Measurements from ENCODE around the gene CHD2. TPM values are rescaled to one million over a fixed set of nuclear protein-coding genes. Genes with fewer than 3 reads are reported as not detected.

Gene CHD2
- total RNA-seq, 1 donor from 2014 or later: 63.4 TPM

DNA sequence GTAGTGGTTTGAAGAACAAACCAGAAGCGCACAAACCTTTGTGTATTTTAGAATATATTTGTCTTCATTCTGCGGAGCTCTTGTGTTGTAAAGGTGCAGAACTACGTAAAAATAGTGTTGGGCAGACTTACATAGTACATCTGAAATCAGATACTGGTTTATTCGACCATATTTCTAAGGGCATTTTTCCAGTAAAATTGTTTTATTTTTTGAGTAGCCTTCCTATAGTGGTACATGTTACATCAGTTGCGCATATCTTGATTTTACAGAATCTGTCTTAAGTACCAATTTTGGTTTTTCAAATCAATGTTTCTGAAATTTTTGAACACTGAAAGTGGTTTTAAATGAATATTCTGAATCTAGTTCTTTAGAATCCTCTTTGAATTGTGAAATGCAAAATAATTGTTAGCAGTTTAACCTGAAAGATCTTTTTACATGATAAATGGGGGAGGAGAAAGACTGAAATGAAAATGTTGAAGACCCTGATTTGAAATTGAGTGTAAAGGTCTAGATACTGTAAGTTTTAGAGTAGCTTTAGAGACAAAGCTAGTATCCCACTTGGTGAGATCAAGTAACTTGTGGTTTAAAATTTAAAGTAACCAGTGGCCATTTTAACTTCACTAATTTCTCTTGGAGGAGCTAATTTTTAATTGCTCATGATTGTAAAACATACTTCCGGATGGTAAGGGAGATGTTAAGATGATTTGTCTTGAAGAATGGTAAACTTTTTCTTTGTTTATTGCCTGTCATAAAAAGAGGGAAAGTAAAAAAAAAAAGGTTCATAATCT, 15.5 kb upstream of the CHD2 start:
- no peak for DNase-seq (ENCODE audit: extremely low read depth, low read depth, low spot score)

DNA sequence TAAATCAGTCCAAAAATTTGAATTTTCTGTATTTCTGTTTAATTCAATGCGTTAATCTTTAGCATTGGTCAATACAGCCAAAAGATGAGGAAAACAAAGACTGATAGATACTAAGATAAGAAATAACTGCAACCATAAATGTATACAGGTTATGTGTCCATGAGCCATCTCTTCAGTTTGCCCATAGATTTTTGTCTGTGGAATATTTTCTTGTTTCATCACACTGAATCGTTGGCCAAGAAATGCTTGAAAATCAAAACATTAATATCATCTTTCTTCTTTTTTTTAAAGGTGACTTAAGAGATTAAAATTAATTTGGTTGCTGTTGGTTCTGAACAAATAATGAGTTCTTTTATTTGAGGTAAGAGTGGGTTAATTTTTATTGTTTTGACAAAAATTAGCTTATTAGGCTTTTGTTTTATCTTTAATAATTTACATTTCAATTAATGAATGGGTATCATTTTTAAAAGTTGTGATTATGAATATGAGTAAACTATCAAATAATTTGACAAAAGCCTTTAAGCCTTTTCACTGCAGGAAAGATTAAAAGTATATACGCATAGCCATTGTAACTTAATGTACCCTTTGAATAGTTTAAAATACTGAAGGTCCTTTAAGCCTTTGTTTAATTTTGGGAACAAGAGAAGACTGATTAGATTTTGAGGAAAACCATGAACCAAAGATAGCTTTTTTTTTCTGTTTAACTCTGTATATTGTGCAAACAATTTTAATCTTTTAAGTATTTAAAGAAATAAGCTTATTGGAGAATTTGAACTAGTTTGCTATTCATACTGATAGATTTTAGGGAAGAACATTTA, 14.7 kb upstream of the CHD2 start:
- DNase-seq (ENCODE audit: extremely low read depth, low read depth, low spot score): no peak

DNA sequence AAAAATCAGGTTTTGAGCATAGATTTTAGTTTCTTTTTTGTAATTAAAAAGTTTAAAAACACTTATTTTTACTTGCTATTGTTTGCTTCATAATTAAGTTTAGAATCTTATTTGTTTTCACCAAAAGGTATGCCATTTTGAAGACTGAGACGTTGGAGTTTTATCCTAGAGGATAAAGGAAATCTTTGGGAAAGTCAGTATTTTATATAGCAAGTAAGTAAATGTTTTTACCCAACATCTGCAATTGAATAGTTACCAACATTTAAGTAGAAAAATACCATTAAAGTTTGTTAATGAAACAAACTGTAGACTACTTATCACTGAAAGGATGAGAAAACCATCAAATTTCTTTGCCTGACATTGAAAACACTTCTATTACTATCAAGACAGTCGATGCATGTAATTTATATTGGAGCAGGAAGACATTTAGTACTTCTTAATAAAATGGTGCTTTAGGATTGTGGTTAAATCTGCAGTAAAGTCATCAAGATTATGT, 14.0 kb upstream of the CHD2 start:
- no peak for DNase-seq (ENCODE audit: extremely low read depth, low read depth, low spot score)

DNA sequence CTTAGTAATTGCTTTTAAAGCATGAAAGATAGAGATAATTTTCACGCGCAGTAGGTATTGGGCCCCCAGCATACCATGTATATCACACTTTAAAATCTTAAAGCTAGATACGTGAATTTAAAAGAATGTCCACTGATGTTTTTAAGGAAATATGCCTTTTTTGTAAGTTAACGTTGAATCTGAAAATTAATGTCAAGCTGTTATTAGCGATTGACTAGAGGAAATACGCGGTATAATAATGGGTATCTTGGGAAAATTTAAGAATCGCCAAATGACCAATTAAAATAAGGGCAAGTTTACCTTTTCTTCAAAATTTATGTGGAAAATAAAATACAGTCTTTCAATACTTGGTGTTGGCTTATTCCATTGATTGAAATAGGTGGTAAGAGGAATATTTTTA, 13.3 kb upstream of the CHD2 start:
- no peak for DNase-seq (ENCODE audit: extremely low read depth, low read depth, low spot score)

DNA sequence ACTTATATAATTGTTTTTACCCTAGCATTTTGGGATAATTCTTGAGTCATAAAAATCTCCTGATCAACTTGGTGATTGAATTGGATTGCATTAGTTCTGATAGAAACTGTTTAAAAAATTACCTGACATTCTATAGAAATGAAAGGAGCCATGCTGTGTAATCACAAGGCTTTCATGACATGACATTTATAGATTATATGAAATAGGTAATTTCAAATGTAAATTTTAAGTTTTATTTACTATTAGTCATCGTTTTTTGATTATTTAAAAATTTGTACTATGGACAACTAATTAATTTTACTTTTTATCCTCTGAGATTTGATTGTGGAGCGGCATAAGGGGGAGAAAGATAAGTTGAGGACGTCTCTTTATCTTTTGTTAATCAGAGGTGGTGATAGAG, 12.3 kb upstream of the CHD2 start:
- no peak for DNase-seq (ENCODE audit: extremely low read depth, low read depth, low spot score)

DNA sequence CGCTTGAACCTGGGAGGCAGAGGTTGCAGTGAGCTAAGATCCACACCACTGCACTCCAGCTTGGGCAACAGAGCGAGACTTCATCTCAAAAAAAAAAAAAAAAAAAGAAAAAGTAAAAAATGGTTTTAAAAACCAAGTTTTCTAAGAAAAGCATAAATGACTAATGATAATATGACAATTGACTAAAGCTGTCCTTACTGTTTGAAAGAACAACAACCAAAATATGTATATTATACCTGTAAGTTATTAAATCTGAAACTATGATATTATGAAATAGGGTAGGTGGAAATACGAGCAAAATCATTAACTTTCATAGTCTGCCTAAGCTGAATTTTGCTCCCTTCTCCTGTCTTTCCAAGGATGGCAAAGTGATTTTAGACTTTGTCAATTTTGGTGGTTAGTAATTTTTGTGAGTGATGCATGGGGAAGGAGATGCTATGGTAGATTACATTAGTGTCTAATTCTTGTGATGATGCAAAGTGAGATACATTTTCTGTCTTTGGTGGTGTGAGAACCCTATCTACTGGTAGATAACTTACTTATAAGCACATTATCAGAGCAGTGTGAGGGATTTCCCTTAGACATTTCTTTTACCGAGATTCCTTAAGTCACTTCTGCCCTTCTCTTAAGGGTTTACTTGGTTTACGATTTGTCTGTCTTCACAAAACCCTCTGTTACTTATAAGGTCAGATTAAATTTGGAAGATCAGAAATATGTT, 10.6 kb upstream of the CHD2 start:
- DNase-seq (ENCODE audit: extremely low read depth, low read depth, low spot score): no peak

DNA sequence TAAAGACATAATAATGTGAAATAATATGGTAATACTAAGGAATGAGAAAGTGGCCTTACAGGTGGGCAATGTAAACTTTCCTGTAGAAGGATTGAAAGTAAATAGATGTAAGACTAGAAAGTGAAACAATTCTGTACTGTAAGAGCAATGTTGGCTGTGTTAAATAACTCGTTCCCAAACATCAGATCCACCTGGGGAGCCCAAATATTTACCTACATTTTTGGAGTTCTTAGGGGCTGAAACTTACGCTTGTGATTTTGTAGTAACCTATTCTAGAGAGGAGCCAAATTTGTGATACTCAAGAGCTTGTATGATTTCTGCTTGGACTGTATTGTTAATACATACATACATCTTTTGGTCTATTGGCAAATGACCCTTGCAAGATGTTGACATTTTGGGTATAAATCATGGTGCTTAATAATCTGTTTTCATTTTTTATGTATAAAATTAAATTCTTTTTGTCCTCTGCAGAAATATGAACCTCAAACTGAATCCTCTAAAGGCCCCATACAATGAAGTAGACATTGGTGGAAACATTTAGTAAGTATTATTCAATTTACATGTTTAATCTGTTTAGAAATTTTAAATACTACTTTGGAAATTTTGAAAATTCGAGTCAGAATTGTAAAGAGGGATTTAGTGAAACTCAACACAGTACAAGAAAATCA, 8.5 kb upstream of the CHD2 start:
- DNase-seq (ENCODE audit: extremely low read depth, low read depth, low spot score): no peak

DNA sequence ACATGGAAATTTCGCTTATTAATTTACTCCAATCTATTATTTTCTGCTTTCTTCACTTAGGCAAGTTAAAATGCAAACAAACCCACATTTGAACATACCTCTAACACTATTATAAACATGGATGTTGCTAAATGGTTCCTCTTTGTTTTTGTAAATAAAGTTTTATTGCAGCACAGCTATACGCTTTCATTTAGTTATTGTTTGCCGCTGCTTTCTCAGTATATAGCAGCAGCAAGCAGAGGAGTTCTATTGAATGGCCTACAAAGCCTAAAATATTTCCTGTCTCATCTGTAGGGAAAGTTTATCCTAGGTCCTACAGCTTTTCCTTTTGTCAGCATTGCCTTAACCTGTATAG, 7.9 kb upstream of the CHD2 start:
- DNase-seq (ENCODE audit: extremely low read depth, low read depth, low spot score): no peak

DNA sequence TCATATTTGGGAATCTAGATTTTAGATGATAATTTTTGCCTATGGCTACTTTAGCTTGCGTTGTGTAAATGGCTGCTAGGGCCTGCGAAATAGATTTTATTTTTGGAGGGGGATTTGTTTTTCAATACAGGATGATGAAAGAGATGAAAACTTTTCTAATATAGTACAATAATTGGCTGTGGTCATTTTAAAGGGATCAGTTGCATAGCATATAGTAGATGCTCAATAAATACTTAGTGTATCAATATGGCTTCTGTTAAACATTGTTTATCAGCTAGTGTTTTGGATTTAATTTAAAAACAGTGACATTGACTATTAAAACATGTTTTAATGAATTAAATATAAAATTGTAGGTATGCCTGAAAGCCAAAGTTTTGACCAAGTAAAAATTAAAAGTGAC, 6.9 kb upstream of the CHD2 start:
- no peak for DNase-seq (ENCODE audit: extremely low read depth, low read depth, low spot score)

DNA sequence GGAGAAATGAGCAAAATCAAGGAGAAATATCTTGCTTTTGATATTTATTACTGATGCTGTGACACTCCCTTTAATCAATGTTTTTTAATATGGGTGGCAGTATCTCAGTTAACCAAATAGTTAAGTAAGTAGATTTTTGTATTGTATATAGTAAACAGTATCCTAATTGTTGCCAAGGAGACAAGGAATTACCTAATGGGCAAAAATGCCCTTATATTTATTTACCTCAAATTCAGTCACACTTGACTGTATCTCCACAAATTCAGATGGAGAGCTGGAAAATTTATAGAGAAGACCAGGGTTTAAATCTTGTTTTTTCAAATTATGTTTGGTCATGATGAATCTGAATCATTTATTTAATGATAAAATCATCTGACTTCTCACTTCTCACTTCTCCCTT, 3.6 kb upstream of the CHD2 start:
- no peak for DNase-seq (ENCODE audit: extremely low read depth, low read depth, low spot score)

DNA sequence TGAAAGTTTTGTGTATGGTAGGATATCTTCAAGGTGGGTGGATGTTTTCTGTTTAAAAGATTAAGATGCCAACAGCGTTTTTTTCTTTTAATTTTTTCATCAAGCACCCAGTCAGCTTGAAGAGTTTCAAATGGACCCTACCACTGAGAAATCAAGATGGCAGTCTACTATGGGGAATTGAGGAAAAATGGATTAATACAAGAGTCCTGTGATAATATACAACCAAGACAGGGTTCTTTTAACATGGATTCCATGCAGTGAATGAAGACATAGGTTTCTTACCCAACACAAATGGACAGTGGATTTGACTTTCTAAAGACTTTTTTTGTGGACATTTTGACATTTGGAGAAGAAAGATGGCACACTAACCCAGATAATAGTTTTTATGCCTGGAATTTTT, 2.5 kb upstream of the CHD2 start:
- no peak for DNase-seq (ENCODE audit: extremely low read depth, low read depth, low spot score)

DNA sequence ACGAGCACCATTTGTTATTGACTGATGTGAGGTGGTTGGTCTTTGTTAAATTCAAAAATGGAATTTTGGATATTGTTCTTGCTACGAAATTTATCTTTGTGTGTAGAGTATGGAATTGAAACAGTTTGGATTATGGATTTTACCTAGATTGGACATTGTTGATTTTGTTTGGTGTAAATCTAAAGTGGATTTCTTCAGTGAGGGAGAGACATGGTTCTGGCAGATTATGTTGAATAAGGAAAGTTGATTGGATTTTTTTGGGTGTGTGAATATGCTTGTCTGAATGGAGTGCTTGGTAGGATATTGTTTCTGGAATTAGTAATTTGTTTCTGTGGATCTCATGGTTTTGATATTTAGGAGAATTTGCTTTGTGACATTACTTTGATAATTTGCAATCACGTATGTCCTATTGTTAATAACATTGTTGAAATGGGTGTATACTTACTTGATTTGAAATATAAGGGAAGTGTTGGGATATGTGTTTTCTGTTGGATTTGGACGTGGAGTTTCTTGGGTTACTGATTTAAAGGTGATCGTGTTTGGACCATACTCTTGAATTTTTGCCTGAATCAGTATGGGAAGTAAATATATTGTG, 1.0 kb upstream of the CHD2 start:
- DNase-seq (ENCODE audit: extremely low read depth, low read depth, low spot score): no peak

DNA sequence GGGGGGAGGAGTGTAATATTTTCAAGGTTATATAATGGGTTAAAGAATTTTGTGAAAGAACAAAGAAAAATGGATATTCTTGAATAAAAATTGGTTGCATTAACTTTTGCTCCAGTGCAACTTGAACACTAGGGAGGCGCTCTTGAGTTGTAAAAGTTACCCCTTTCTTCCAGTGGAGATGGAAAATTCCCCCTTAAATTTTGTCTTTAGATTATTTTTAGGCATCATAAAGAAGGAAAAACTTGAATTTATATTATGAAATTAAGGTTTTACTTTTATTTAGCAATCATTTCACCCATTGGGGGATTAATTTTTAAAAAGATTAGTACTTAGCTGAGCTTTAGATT, 550 bp upstream of the CHD2 start:
- DNase-seq (ENCODE audit: extremely low read depth, low read depth, low spot score): no peak

DNA sequence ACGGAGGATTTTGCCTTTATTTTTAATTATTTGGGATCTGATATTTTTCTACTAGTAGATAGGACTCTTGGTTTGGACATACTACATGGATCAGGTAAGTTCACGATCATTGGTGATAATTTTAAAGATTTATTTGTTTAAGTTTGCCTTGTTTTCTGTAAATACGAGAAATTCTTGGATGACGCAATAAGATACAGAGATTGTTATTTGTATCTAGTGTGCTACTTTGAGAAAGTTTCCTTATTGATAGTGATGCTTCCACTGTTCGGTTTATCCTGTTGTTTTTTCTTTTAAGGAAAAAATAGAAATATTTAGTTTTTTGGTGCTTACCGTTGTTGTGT, 577 bp downstream of the CHD2 start:
- DNase-seq (ENCODE audit: extremely low read depth, low read depth, low spot score): no peak

DNA sequence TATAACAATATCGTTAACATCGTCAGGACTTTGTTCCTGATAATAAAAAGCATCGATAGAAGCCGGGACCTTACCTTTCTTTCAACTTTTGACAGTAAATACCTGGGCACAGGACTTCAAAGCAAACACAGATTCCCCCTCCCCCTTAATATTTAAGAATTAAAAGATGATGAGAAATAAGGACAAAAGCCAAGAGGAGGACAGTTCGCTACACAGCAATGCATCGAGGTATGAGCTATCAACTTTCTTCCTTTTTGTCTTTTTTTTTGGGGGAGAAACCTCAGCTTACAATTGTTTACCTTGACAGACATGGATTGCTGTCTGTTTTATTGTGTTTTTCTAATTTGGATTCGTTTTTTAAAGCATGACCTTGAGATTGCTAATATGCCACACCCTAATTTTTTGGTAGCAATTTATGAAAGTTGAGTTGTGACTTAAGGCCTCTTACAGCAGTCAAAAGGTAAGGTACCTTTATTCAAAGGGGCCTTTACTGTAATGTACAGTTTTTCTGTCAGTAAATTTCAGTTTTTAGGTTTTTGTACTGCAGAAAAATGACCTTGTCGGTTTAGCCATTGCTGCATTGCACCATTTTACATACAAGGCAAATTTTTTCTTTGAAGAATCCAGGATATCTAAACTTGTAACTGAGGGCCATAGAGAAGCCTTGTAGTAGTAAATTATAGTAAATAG, 1.1 kb downstream of the CHD2 start:
- no peak for DNase-seq (ENCODE audit: extremely low read depth, low read depth, low spot score)

DNA sequence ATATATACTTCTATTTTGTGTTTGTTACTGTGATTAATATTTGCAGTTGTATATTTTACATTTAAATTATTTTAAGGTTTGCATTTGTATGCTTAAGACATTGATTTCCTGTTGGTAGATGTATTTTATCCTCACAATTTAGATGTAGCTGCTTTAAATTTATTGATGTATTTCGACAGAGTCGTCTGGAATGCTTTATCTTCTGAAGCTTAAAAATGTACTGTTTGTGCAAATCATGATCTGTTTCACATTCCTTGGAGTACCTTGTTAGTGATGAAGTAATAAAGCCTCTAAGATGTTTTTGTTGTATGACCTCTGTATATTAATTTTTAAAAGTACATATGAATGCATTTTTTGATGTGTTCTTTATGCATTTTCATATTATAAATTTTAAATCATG, 1.9 kb downstream of the CHD2 start:
- no peak for DNase-seq (ENCODE audit: extremely low read depth, low read depth, low spot score)

DNA sequence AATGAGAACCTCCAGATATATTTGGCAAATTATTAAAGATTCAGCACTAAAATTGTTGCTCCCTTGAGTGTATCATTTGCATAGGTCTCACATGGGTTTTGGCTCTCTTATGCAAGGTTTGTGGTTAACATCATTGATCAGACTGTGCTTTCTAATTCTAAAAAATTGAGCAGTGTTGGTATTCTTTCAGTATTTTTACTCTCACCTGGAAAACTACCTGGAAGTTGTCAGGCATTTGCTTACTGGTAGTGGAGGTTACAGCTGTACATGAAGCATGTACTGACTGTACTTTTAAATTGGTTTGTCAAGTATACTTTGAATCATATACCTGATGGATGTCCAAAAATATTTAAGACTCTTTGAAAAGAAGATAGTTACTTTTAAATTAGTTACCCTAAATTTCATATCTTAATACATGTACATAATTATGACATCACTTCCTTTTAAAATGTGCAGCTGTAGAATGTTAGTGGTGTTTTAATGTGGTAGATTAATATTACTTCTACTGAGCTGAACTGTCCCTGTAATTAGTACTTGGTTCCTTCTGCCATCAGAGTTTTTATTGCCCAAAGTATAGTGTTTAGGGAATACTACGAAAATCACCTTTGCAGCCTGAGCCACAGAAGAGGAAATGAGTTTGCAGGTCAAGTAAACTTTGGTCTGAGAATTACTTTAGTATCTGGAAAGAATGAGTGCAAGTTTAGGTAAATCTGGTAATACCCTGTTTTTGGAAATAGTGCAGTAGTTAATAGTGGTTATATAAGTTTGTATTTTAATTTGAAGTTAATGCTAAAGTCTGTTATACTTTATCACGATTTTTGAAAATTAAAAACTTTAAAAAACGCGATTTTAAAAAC, 2.8 kb downstream of the CHD2 start:
- DNase-seq (ENCODE audit: extremely low read depth, low read depth, low spot score): no peak

DNA sequence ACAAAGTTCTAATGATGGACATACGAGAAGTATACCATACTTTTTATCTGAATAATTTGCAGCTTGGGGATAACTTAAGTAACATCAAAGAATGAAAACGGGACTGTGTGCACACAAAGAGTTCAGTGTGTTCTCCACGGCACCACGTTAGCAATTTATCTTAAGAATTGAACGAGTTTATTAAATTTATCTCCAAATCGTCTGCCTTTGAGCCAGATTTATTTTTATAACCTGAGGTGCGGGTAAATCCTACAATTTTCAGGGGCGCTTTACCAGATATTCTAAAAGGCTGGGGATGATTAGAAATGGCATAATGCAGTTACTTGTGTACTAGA, 3.5 kb downstream of the CHD2 start:
- DNase-seq (ENCODE audit: extremely low read depth, low read depth, low spot score): no peak

DNA sequence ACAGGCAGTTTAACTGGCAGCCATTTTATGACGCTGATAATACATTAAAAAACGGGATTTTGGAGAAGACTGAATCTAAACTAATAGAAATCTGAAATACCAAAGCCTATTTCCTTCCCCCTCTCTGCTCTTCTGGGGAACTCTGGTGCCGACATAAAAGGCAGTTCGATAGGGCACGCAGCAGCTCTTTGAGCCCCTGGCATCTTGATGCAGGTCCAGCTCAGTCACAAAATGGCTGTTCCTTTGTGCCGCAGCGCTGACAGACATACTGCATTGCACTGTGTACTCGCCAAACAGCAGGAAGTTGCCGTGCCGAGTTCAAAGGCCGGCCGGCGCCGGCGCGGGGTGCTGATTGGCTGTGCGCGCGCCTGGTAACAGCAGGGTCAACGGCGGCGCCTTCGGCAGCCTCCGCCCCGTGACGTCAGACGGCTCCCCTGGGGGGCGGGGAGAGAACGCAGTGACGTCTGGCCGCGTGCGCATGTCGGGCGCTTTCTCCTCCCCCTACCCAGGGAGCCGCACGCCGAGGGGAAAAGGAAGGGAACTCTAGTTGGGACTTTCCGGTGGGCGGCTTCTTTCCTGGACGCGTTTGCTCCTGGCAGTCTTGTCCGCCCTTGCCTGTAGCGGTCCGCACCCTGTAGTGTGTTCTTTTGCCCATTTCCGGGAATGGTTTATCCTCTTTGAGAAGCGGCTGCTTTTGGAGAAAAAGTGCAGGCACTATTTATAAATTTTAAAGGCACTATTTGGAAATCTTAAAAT, 4.0 kb downstream of the CHD2 start:
- DNase-seq (ENCODE audit: extremely low read depth, low read depth, low spot score): no peak
